ENCODE measurements around the gene KLK5.

KLK5 gene

GRCh38 chr19:50968716-50969412, 16.0 kb upstream of the KLK5 start:
- no peak for DNase-seq (ENCODE audit: low spot score)

GRCh38 chr19:50967929-50968715, 15.3 kb upstream of the KLK5 start:
- no peak for DNase-seq (ENCODE audit: low spot score)

GRCh38 chr19:50964266-50964665, 11.4 kb upstream of the KLK5 start:
- DNase-seq (ENCODE audit: low spot score) = no peak

- no peak for DNase-seq (ENCODE audit: low spot score)
Measured at GRCh38 chr19:50963381-50963780, 10.5 kb upstream of the KLK5 start.

GRCh38 chr19:50962245-50962644, 9.4 kb upstream of the KLK5 start:
- DNase-seq (ENCODE audit: low spot score) = no peak

- DNase-seq (ENCODE audit: low spot score) = no peak
Measured at GRCh38 chr19:50959731-50960500, 7.1 kb upstream of the KLK5 start.

- no peak for DNase-seq (ENCODE audit: low spot score)
Measured at GRCh38 chr19:50957587-50957986, 4.7 kb upstream of the KLK5 start.

- DNase-seq (ENCODE audit: low spot score) = no peak
Measured at GRCh38 chr19:50949861-50950260, 3.0 kb downstream of the KLK5 start.

- no peak for DNase-seq (ENCODE audit: low spot score)
Measured at GRCh38 chr19:50947123-50947522, 5.7 kb downstream of the KLK5 start.

- no peak for DNase-seq (ENCODE audit: low spot score)
Measured at GRCh38 chr19:50944795-50945194, 8.0 kb downstream of the KLK5 start.

- DNase-seq (ENCODE audit: low spot score) = no peak
Measured at GRCh38 chr19:50943074-50943828, 9.6 kb downstream of the KLK5 start.

GRCh38 chr19:50939596-50939995, 13.2 kb downstream of the KLK5 start:
- DNase-seq (ENCODE audit: low spot score) = no peak

GRCh38 chr19:50933640-50934039, 19.2 kb downstream of the KLK5 start:
- DNase-seq (ENCODE audit: low spot score) = no peak

- DNase-seq (ENCODE audit: low spot score) = no peak
Measured at GRCh38 chr19:50932690-50933083, 20.2 kb downstream of the KLK5 start.

- no peak for DNase-seq (ENCODE audit: low spot score)
Measured at GRCh38 chr19:50932018-50932689, 20.7 kb downstream of the KLK5 start.

- DNase-seq (ENCODE audit: low spot score) = no peak
Measured at GRCh38 chr19:50931023-50931422, 21.8 kb downstream of the KLK5 start.

- no peak for DNase-seq (ENCODE audit: low spot score)
Measured at GRCh38 chr19:50928831-50929230, 24.0 kb downstream of the KLK5 start.

- no peak for DNase-seq (ENCODE audit: low spot score)
Measured at GRCh38 chr19:50926144-50926543, 26.7 kb downstream of the KLK5 start.

GRCh38 chr19:50925734-50926133, 27.1 kb downstream of the KLK5 start:
- DNase-seq (ENCODE audit: low spot score) = no peak

- no peak for DNase-seq (ENCODE audit: low spot score)
Measured at GRCh38 chr19:50924586-50924985, 28.3 kb downstream of the KLK5 start.

GRCh38 chr19:50922317-50922853, 30.5 kb downstream of the KLK5 start:
- peak; percentile 80 for DNase-seq (ENCODE audit: low spot score)

Measured in hepatic stellate cell (primary cell).